Stimulated activated CD4-positive, alpha-beta T cell treated with anti-CD3 and anti-CD28 coated beads, Interleukin-4, amount 100 ng/mL, for 4 hours (primary cell): ENCODE data around the gene ACACB.

Experiments
- DNase-seq, 2 experiments: peaks; one replicate each; pipeline ENCODE4 v3.0.0-alpha.2; 2020

The ACACB gene

GRCh38 chr12:109281452-109281851 is 165.1 kb downstream of the ACACB start:
- no peak for DNase-seq

- DNase-seq = no peak
These were observed 168.0 kb downstream of the ACACB start for GRCh38 chr12:109284392-109284791.

- DNase-seq = no peak
These were observed 169.9 kb downstream of the ACACB start for GRCh38 chr12:109286252-109286651.

- no peak for DNase-seq
These were observed 170.3 kb downstream of the ACACB start for GRCh38 chr12:109286652-109287051.

- no peak for DNase-seq
These were observed 170.8 kb downstream of the ACACB start for GRCh38 chr12:109287181-109287580.

- DNase-seq = no peak
These were observed 171.6 kb downstream of the ACACB start for GRCh38 chr12:109287811-109288469.

GRCh38 chr12:109288571-109288970 is 172.2 kb downstream of the ACACB start:
- DNase-seq = no peak

GRCh38 chr12:109289004-109289403 is 172.6 kb downstream of the ACACB start:
- DNase-seq = no peak

- no peak for DNase-seq
These were observed 173.2 kb downstream of the ACACB start for GRCh38 chr12:109289551-109289950.

GRCh38 chr12:109290061-109290460 is 173.7 kb downstream of the ACACB start:
- no peak for DNase-seq

GRCh38 chr12:109291117-109291516 is 174.7 kb downstream of the ACACB start:
- DNase-seq = no peak

GRCh38 chr12:109291521-109292341 is 175.3 kb downstream of the ACACB start:
- DNase-seq = no peak

- DNase-seq = no peak
These were observed 175.9 kb downstream of the ACACB start for GRCh38 chr12:109292342-109292711.

- DNase-seq = no peak
These were observed 176.7 kb downstream of the ACACB start for GRCh38 chr12:109293106-109293505.

- no peak for DNase-seq
These were observed 178.0 kb downstream of the ACACB start for GRCh38 chr12:109294286-109294796.

GRCh38 chr12:109295764-109296425 is 179.5 kb downstream of the ACACB start:
- DNase-seq = no peak

- no peak for DNase-seq
These were observed 180.0 kb downstream of the ACACB start for GRCh38 chr12:109296431-109296830.

- DNase-seq = no peak
These were observed 183.5 kb downstream of the ACACB start for GRCh38 chr12:109299849-109300248.

GRCh38 chr12:109301643-109302168 is 185.3 kb downstream of the ACACB start:
- DNase-seq = no peak

GRCh38 chr12:109302358-109302757 is 186.0 kb downstream of the ACACB start:
- no peak for DNase-seq

GRCh38 chr12:109302770-109303169 is 186.4 kb downstream of the ACACB start:
- no peak for DNase-seq

GRCh38 chr12:109304485-109304884 is 188.1 kb downstream of the ACACB start:
- no peak for DNase-seq

GRCh38 chr12:109305547-109305946 is 189.2 kb downstream of the ACACB start:
- DNase-seq = no peak
